Lung (tissue), 12 donors: ENCODE measurements around the gene RPS6KA2. TPM values are rescaled to one million over a fixed set of nuclear protein-coding genes. Genes with fewer than 3 reads are reported as not detected.

Experiments
- ATAC-seq: fragments of 200-7000 bp; cut with Tn5 transposase; one replicate; pipeline ENCODE4 v1.9.1; 2020; ENCODE audit warnings: moderate number of reproducible peaks; ENCODE audit not compliant: insufficient read depth, low FRiP score
- DNase-seq, 3 donors: peaks; one replicate each; pipeline ENCODE4 v3.0.0-alpha.2; 2013 to 2017
- H3K27ac ChIP-seq, 2 donors: one replicate each; pipeline ENCODE4 v1.5.1; 2013; ENCODE audit warnings: mild to moderate bottlenecking in 2 of 2, moderate library complexity in 2 of 2, control low read depth in 1 of 2, inconsistent platforms in 1 of 2, low read depth in 1 of 2, low read length in 1 of 2
- H3K27me3 ChIP-seq, 3 donors: one replicate each; pipeline ENCODE4 v1.5.1; 2013; ENCODE audit warnings: low read length in 2 of 3; ENCODE audit not compliant: control insufficient read depth in 3 of 3, insufficient read depth in 3 of 3
- H3K36me3 ChIP-seq, 4 donors: one replicate each; pipeline ENCODE4 v1.5.1; 2013; ENCODE audit warnings: low read length in 4 of 4, mild to moderate bottlenecking in 1 of 4, moderate library complexity in 1 of 4; ENCODE audit not compliant: control insufficient read depth in 4 of 4, insufficient read depth in 4 of 4
- H3K4me1 ChIP-seq, 5 donors: one replicate each; pipeline ENCODE4 v1.5.1; 2013; ENCODE audit warnings: low read length in 5 of 5, mild to moderate bottlenecking in 2 of 5, moderate library complexity in 1 of 5; ENCODE audit not compliant: control insufficient read depth in 5 of 5, insufficient read depth in 5 of 5
- H3K4me3 ChIP-seq: one replicate; pipeline ENCODE4 v1.5.1; 2013; ENCODE audit warnings: mild to moderate bottlenecking, control low read depth, moderate library complexity
- H3K9ac ChIP-seq, 2 donors: one replicate each; pipeline ENCODE4 v1.5.1; 2013; ENCODE audit warnings: low read length in 2 of 2, control low read depth in 1 of 2; ENCODE audit not compliant: insufficient read depth in 1 of 2
- H3K9me3 ChIP-seq, 4 donors: one replicate each; pipeline ENCODE4 v1.5.1; 2013; ENCODE audit warnings: low read length in 3 of 4, mild to moderate bottlenecking in 1 of 4, moderate library complexity in 1 of 4; ENCODE audit not compliant: control insufficient read depth in 4 of 4, insufficient read depth in 3 of 4
- CTCF ChIP-seq: IDR thresholded peaks from 2 replicates; pipeline ENCODE4 v1.5.1; 2012; ENCODE audit warnings: mild to moderate bottlenecking; ENCODE audit errors: control extremely low read depth, extremely low read depth
- WGBS, 2 donors: extraction: QIAGEN DNeasy Blood & Tissue Kit; methylation state at CpG; one replicate each; pipeline ENCODE4 v1.1.7; 2013; 5-methylcytosine and 5-hydroxymethylcytosine counted together
- polyA plus RNA-seq, 2 donors: library from polyadenylated mRNA; stranded (reverse); fragments of 200-250 nt; gene quantifications; one replicate each; pipeline ENCODE4 v1.2.1, GENCODE V29; 2013
- total RNA-seq, 2 donors: library from RNA; depleted of rRNA in 1 of 2; stranded (reverse); fragments of >200 nt in 1 of 2; gene quantifications; one replicate each; pipeline ENCODE4 v1.2.1, GENCODE V29; 2014 to 2021
- donor health status: control.
- donor health status: control.
- donor health status: Bipolar disorder and iron deficiency.
- donor health status: healthy.
- donor health status: DM: yes; HTN: yes; CAD: no.

The RPS6KA2 gene
- total and polyA plus RNA-seq, 4 donors: 61.9 to 185 (median 105) TPM

GRCh38 chr6:166502453-166502852, 124.6 kb downstream of the RPS6KA2 start:
- Histone ChIP-seq H3K27ac (no peak overlapping the region), H3K36me3 (peaks cover 3 to 77% (median 15%) of the 10 kb centered on the region in 4 donors), H3K4me1 (peaks cover 0 to 5% (median 0%) of the 10 kb centered on the region in 5 donors), H3K9me3 (no peaks in the 10 kb centered on the region), H3K4me3 (no peak overlapping the region), H3K9ac (no peak overlapping the region), H3K27me3 (no peaks in the 10 kb centered on the region)
- no peak for TF ChIP-seq CTCF
- DNase-seq: no peak
- 81 to 82% methylated on average over 14 of the region's 14 CpGs for WGBS, 2 donors
- no peak for ATAC-seq

- peaks cover 0 to 5% (median 0%) of the 10 kb centered on the region in 5 donors for H3K4me1 ChIP-seq
- H3K27me3 ChIP-seq: no peaks in the 10 kb centered on the region
- ATAC-seq (no peak), DNase-seq (no peak)
- TF ChIP-seq CTCF: no peak
- peaks cover 0 to 69% (median 15%) of the 10 kb centered on the region in 4 donors for H3K36me3 ChIP-seq
- no peaks in the 10 kb centered on the region for H3K9me3 ChIP-seq
- no peak overlapping the region for H3K9ac ChIP-seq
- 89 to 96% methylated on average over 14 of the region's 14 CpGs for WGBS, 2 donors
- no peak overlapping the region for H3K27ac ChIP-seq
- H3K4me3 ChIP-seq: no peak overlapping the region
These were observed 125.8 kb downstream of the RPS6KA2 start for GRCh38 chr6:166501246-166501645.

- Histone ChIP-seq H3K27me3 (no peaks in the 10 kb centered on the region), H3K36me3 (peaks cover 0 to 67% (median 11%) of the 10 kb centered on the region in 4 donors), H3K9me3 (no peaks in the 10 kb centered on the region), H3K27ac (no peak overlapping the region), H3K4me1 (peaks cover 0 to 5% (median 0%) of the 10 kb centered on the region in 5 donors), H3K9ac (no peak overlapping the region), H3K4me3 (no peak overlapping the region)
- WGBS, 2 donors: 88 to 89% methylated on average over 7 of the region's 7 CpGs
- DNase-seq (no peak), ATAC-seq (no peak)
- TF ChIP-seq CTCF: no peak
These were observed 126.8 kb downstream of the RPS6KA2 start for GRCh38 chr6:166500246-166500645.
